Measurements from ENCODE around the gene PHF1. TPM values are rescaled to one million over a fixed set of nuclear protein-coding genes. Genes with fewer than 3 reads are reported as not detected.

The PHF1 gene
- total RNA-seq, 2 donors from 2014 or later = 71.4 to 75.7 TPM

DNA sequence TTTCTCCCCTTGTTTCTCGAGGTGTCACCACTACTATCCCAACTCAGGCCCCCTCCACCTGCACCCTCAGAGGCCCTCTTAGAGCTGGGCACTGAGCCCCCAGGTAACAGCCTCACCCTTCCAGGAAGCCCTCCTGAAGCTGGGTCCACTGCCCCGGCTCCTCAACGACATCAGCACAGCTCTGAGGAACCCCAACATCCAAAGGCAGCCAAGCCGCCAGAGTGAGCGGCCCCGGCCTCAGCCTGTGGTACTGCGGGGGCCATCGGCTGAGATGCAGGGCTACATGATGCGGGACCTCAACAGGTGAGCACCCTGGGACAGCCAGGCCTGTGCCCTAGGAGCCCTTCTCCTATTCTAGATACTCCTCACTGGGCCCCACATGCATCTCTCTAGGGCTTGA, 30.6 kb downstream of the PHF1 start:
- Histone ChIP-seq H3K4me1 (ENCODE audit: control insufficient read depth, insufficient read depth, low read length) (no peaks in the 10 kb centered on the region), H3K9me3 (ENCODE audit: control insufficient read depth, low read length) (no peaks in the 10 kb centered on the region), H3K36me3 (ENCODE audit: control insufficient read depth, insufficient read depth, low read length) (peaks cover 71% of the 10 kb centered on the region), H3K9ac (ENCODE audit: extremely low read depth, low read length, poor library complexity, severe bottlenecking) (no peak overlapping the region), H3K4me3 (ENCODE audit: low read length) (no peak overlapping the region), H3K27ac (ENCODE audit: low read depth, low read length) (no peak overlapping the region), H3K27me3 (ENCODE audit: control insufficient read depth, insufficient read depth, low read length, poor library complexity, severe bottlenecking) (no peaks in the 10 kb centered on the region)
- no peak overlapping the region for H3K27ac Mint-ChIP-seq
- 82 to 94% methylated on average over 3 to 9 of the region's 9 CpGs for WGBS, 2 experiments (ENCODE audit: insufficient coverage in 1 of 2, insufficient read length in 1 of 2)
- H3K9me3 Mint-ChIP-seq = no peaks in the 10 kb centered on the region
- TF ChIP-seq, protein P1, sequence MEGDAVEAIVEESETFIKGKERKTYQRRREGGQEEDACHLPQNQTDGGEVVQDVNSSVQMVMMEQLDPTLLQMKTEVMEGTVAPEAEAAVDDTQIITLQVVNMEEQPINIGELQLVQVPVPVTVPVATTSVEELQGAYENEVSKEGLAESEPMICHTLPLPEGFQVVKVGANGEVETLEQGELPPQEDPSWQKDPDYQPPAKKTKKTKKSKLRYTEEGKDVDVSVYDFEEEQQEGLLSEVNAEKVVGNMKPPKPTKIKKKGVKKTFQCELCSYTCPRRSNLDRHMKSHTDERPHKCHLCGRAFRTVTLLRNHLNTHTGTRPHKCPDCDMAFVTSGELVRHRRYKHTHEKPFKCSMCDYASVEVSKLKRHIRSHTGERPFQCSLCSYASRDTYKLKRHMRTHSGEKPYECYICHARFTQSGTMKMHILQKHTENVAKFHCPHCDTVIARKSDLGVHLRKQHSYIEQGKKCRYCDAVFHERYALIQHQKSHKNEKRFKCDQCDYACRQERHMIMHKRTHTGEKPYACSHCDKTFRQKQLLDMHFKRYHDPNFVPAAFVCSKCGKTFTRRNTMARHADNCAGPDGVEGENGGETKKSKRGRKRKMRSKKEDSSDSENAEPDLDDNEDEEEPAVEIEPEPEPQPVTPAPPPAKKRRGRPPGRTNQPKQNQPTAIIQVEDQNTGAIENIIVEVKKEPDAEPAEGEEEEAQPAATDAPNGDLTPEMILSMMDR (conservative IDR thresholded peaks at IDR 0.05) = no peak
- DNase-seq = no peak
- H3K4me3 Mint-ChIP-seq = no peak overlapping the region
- H3K36me3 Mint-ChIP-seq (ENCODE audit: low read depth) = peaks cover 74% of the 10 kb centered on the region
- no peaks in the 10 kb centered on the region for H3K27me3 Mint-ChIP-seq (ENCODE audit: insufficient read depth)
- no peaks in the 10 kb centered on the region for H3K4me1 Mint-ChIP-seq

DNA sequence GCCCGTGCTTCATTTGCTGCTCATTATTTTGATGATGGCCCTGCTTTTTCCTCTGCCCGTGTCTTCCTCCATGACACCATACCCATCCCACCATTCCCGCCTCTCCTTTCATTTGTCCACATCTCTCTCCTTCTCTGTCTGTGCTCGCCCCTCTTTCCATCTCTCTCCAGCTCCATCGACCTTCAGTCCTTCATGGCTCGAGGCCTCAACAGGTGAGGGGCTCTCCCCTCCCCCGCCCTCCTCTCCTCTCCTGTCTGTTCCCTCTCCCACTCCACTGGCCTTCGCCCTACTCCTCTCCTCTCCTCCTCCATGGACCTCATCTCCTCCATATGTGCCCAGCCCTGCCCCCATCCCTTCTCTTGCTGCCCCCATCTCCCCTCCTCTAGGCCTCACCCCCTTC, 31.5 kb downstream of the PHF1 start:
- no peak overlapping the region for H3K27ac ChIP-seq (ENCODE audit: low read depth, low read length)
- H3K27ac Mint-ChIP-seq = no peak overlapping the region

DNA sequence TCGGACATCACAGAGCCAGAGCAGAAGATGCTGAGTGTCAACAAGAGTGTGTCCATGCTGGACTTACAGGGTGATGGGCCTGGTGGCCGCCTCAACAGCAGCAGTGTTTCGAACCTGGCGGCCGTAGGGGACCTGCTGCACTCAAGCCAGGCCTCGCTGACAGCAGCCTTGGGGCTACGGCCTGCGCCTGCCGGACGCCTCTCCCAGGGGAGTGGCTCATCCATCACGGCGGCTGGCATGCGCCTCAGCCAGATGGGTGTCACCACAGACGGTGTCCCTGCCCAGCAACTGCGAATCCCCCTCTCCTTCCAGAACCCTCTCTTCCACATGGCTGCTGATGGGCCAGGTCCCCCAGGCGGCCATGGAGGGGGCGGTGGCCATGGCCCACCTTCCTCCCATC, 32.2 kb downstream of the PHF1 start:
- Mint-ChIP-seq H3K9me3 (no peaks in the 10 kb centered on the region), H3K27me3 (ENCODE audit: insufficient read depth) (no peaks in the 10 kb centered on the region), H3K27ac (peak overlapping the region; percentile 64), H3K4me3 (no peak overlapping the region), H3K36me3 (ENCODE audit: low read depth) (peaks cover 74% of the 10 kb centered on the region), H3K4me1 (no peaks in the 10 kb centered on the region)
- H3K9ac ChIP-seq (ENCODE audit: extremely low read depth, low read length, poor library complexity, severe bottlenecking) = no peak overlapping the region
- H3K27ac ChIP-seq (ENCODE audit: low read depth, low read length) = no peak overlapping the region
- no peaks in the 10 kb centered on the region for H3K4me1 ChIP-seq (ENCODE audit: control insufficient read depth, insufficient read depth, low read length)
- peaks cover 71% of the 10 kb centered on the region for H3K36me3 ChIP-seq (ENCODE audit: control insufficient read depth, insufficient read depth, low read length)
- 94 to 95% methylated on average over 15 to 17 of the region's 17 CpGs for WGBS, 2 experiments (ENCODE audit: insufficient coverage in 1 of 2, insufficient read length in 1 of 2)
- DNase-seq = no peak
- no peaks in the 10 kb centered on the region for H3K27me3 ChIP-seq (ENCODE audit: control insufficient read depth, insufficient read depth, low read length, poor library complexity, severe bottlenecking)
- TF ChIP-seq, protein P1 (conservative IDR thresholded peaks at IDR 0.05) = no peak
- no peak overlapping the region for H3K4me3 ChIP-seq (ENCODE audit: low read length)
- no peaks in the 10 kb centered on the region for H3K9me3 ChIP-seq (ENCODE audit: control insufficient read depth, low read length)

More for the DNA sequence above, 31.5 kb downstream of the PHF1 start:
- TF ChIP-seq, protein P1 (conservative IDR thresholded peaks at IDR 0.05) = no peak
- Mint-ChIP-seq H3K4me3 (no peak overlapping the region), H3K9me3 (no peaks in the 10 kb centered on the region), H3K36me3 (ENCODE audit: low read depth) (peaks cover 73% of the 10 kb centered on the region), H3K27me3 (ENCODE audit: insufficient read depth) (no peaks in the 10 kb centered on the region), H3K4me1 (no peaks in the 10 kb centered on the region)
- Histone ChIP-seq H3K36me3 (ENCODE audit: control insufficient read depth, insufficient read depth, low read length) (peaks cover 69% of the 10 kb centered on the region), H3K4me3 (ENCODE audit: low read length) (no peak overlapping the region), H3K9me3 (ENCODE audit: control insufficient read depth, low read length) (no peaks in the 10 kb centered on the region), H3K4me1 (ENCODE audit: control insufficient read depth, insufficient read depth, low read length) (no peaks in the 10 kb centered on the region), H3K9ac (ENCODE audit: extremely low read depth, low read length, poor library complexity, severe bottlenecking) (no peak overlapping the region), H3K27me3 (ENCODE audit: control insufficient read depth, insufficient read depth, low read length, poor library complexity, severe bottlenecking) (no peaks in the 10 kb centered on the region)
- WGBS, 2 experiments (ENCODE audit: insufficient coverage in 1 of 2, insufficient read length in 1 of 2) = 86 to 92% methylated on average over 7 to 8 of the region's 8 CpGs
- DNase-seq = no peak
